ACHN (cell line): ENCODE results near the gene OXTR.
"Not testable (repeated sequence)": the region's sequence is repeated elsewhere in the genome, so short reads cannot be mapped to it uniquely, and the experiment has no call there.

Source experiments
- DNase-seq: peaks from one replicate; pipeline ENCODE4 v3.0.0-alpha.2; 2015
- in situ Hi-C: cut with HindIII; loops from 2 replicates; pipeline ENCODE4 v1.10.0; 2017; ENCODE audit warnings: low sequenced_read_pairs, low pct_ligation_motif_present, low pct_unique_long_range_greater_than_20kb

The OXTR gene

GRCh38 chr3:8727605-8728512 is 41.6 kb downstream of the OXTR start:
- in situ Hi-C loops, result no loop called here
- no peak for DNase-seq

DNA sequence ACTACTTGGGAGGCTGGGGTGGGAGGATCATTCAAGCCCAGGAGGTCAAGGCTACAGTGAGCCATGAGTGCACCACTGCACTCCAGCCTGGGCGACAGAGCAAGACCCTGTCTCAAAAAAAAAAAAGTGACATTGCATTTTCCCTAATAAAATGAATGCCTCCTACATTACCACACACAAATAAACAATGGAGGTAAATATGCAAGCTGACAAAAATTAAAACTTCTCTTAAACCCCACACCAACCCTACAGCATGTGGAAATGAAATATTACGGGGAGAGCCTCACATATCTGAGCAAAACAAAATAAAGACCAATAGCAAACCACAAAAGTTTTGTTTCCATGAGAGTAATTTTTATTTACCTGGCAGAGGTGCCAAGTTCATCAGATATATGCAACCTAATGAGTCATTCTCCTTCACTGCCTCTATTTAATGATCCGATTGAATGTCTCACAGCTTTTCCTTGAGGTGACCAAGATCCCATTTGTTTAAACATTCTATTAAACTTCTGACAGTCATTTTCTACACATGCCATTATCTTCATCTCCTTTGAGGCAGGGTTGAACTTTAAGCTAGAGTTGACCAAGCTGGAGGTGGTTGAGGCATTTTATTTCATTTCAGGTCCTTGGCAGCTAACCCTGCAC is 45.2 kb downstream of the OXTR start:
- in situ Hi-C loops, result no loop called here
- DNase-seq, result no peak

DNA sequence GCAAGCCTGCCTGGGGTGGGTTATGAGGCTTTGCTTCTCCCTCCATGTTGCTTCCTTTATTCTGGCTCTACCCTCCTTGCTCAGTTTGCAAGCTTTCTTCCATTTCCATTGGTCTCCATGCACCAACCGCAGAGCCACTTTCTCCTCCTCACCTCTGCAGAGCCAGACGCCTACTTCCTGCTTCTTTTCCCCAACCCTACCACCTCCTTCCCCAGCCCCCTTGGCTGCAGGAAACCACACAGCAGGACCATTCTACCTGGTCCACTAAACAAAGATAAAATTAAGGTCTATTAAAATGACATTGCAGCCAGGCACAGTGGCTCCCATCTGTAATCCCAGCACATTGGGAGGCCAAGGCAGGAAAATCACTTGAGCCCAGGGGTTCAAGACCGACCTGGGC is 45.8 kb downstream of the OXTR start:
- in situ Hi-C loops, result no loop called here

DNA sequence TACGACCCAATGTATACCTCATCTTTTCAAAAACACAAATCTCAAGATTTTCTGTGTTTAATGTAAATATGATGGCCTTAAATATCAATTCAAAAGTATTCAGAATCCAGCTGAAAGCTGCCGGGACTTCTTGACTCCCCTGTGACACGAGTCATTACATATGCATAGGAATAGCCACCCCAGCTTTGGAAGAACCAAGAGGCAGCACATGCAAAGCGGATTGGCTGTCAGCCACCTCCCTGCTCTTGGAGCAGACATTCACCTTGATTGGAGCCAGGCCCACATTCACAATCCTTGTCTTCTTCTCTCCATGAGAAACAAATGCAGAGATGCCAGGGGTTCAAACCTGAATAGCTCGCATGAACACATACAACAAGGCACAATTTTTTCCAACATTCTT is 46.6 kb downstream of the OXTR start:
- in situ Hi-C loops, result no loop called here
- no peak for DNase-seq

More for the DNA sequence above, 45.8 kb downstream of the OXTR start:
- DNase-seq, result no peak

- DNase-seq, in situ Hi-C loops: not testable (repeated sequence)
These were observed 53.7 kb downstream of the OXTR start for GRCh38 chr3:8715757-8716156.

GRCh38 chr3:8713901-8714759 is 55.3 kb downstream of the OXTR start:
- no peak for DNase-seq
- in situ Hi-C loops, result no loop called here

GRCh38 chr3:8712908-8713255 is 56.5 kb downstream of the OXTR start:
- in situ Hi-C loops, result no loop called here

DNA sequence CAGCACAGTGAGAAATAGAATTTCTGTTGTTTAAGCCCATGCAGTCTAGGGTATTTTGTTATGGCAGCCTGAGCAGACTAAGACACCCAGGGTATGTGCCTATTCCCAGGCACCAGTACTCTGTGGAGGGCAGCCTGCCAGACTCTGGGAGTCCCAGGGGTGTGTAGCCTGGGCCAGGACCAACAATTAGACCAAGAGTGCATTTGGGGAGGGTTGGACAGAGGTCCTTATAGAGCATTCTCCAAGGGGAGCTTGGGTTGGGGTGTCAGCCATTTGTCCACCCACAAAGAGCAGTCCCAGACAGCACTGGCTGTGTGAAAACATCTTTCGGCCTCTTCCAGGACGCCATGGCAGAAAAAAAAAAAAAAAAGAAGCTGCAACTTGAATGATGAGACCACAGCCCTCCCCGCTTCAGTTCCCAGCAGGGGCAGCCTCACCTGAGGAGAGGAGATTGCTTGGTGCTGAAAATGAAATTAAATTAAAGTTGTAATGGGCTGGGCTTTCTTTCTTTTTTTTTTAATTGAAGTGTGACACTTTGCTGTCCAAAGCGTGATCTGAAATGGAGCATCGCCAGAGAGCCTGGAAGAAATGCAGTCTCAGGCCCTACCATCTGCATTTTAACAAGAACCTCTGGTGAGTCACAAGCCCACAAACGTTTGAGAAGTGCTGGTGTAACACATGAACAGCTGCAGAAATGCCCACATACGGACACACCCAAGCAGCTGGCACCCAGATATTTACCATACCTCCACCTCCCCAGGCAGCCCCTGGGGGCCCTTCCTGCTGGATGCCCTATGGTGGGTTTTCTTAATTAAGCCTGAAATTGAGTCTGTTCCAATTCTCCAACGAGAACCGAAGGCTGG is 57.1 kb downstream of the OXTR start:
- in situ Hi-C loops, result no loop called here
- DNase-seq, result peak; percentile 44

More at GRCh38 chr3:8712908-8713255, 56.5 kb downstream of the OXTR start:
- no peak for DNase-seq

DNA sequence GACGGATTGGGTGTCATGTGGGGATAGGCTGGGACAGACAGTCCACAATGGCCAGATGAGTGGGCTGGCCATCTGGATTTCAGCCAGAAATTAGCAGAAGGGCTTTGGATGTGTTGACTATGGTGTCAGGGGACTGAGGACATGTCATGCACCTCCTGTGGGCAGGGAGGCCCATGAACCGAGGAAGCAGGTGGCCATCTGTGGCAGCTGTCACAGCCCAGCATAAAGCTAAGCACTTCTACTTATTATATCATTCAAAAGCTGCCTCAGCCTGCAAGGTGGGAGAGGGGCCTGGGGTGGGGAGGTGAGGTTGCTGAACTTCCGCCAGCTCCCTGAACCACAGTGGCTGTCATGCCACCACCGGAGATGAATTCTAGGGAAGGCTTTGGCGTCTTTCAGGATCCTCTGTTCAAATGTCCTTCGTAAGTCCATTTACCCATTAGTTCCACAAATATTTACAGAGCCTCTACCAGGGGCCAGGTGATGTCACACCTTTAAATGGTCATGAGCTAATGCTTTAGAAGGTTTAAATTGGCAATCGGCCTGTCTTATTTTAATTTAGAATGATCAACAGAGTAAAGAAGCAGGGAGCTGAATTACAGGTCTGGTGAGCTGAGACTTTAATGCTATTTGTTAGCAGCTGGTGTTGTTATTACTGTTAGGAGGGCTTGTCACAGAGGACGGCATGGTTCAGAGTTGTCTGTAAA is 59.5 kb downstream of the OXTR start:
- in situ Hi-C loops, result no loop called here
- DNase-seq, result no peak

DNA sequence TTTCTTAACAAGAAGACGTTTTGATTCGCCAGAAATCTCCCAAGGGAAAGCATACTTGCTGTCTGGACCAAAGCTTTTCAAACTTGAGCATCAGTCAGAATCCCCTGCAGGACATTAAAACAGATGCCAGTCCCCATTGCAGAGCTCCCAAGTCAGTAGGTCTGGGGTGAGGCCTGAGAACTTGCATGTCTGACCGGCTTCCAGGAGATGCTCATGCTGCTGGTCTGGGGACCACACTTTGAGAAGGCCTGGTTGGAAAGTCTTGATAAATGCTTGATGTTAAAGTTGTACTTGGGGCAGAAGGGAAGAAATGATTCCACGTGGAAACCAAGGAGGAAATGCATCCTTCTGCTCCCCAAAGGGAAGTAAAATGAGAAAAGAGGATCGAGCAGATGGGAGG is 60.1 kb downstream of the OXTR start:
- no peak for DNase-seq
- in situ Hi-C loops, result no loop called here

DNA sequence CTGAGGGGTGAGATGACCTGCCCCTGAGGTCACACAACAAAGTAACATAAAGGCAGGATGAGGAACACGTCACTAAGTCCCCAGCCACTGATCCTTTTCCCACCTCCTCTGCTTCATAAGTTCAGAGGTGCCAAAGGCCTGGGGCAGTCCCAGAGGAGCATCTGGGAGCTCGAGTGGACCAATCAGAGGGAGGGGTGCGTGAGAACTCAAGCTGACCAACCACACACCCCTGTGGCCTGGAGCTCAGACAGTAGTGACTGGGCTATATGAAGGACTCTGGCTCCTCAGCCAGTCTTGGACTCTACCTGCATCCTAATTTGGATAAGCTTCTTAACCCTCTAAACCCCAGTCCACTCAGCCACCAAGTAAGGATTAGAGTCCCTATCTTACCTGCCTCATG is 63.8 kb downstream of the OXTR start:
- in situ Hi-C loops, result no loop called here
- DNase-seq, result no peak

DNA sequence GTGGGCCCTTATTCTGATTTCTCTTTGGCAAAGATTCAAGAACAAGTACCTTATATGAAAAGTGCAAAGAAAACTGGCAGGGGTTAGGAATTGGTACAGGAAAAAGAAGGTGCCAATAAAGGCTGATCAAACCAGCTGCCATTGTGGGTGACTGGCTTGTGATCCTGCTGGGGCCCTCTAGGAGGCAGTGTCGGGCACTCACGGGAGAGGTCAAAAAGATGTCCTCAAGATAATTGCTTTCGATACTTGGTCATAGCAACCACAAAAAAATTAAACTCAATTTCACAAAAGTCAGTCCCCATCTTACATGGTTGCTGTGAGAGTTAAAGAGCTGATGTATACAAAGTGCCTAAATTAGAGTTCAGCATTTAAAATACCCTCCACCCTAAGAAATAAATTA is 66.9 kb downstream of the OXTR start:
- in situ Hi-C loops, result no loop called here
- DNase-seq, result no peak
